ENCODE measurements around the gene ZFAND4. TPM values are rescaled to one million over a fixed set of nuclear protein-coding genes. Genes with fewer than 3 reads are reported as not detected.

Gene ZFAND4
- total RNA-seq, 1 experiment from 2014 or later = 17.2 TPM

- Histone ChIP-seq H3K4ac (ENCODE audit: low read depth, low read length) (no peak overlapping the region), H2BK12ac (ENCODE audit: insufficient read length, low read depth, low read length) (no peak overlapping the region), H4K20me1 (ENCODE audit: control insufficient read depth, insufficient read depth, insufficient read length) (no peaks in the 10 kb centered on the region), H3K9me3 (ENCODE audit: control insufficient read depth, low read depth, low read length) (no peaks in the 10 kb centered on the region), H2BK120ac (ENCODE audit: low read depth, low read length, poor library complexity, severe bottlenecking) (no peak overlapping the region), H2AFZ (ENCODE audit: low read length) (no peak overlapping the region), H4K5ac (ENCODE audit: insufficient read length, low read depth, low read length) (no peak overlapping the region), H3K18ac (ENCODE audit: insufficient read length, low read depth, low read length) (no peak overlapping the region), H4K8ac (replicated peaks; ENCODE audit: insufficient read length, low read depth, low read length) (no peak overlapping the region), H2BK20ac (ENCODE audit: low read depth, low read length, poor library complexity, severe bottlenecking) (no peak overlapping the region), H2BK5ac (ENCODE audit: insufficient read length, low read length) (no peak overlapping the region), H3K79me1 (ENCODE audit: insufficient read depth, low read depth, low read length, poor library complexity, severe bottlenecking) (no peaks in the 10 kb centered on the region), H2AK5ac (ENCODE audit: insufficient read length, low read length) (no peak overlapping the region), H3K9ac (ENCODE audit: extremely low read depth, insufficient read length, low read length) (no peak overlapping the region), H3K23ac (ENCODE audit: insufficient read length, low read depth, low read length) (no peak overlapping the region), H3K14ac (ENCODE audit: insufficient read depth, low read length) (no peak overlapping the region), H3K27ac (ENCODE audit: insufficient read length, low read depth, low read length) (no peak overlapping the region), H3K79me2 (ENCODE audit: insufficient read depth, low read length) (no peaks in the 10 kb centered on the region), H3K4me1 (ENCODE audit: insufficient read depth, low read length) (no peaks in the 10 kb centered on the region), H2BK15ac (ENCODE audit: low read depth, low read length) (no peak overlapping the region), H3K4me2 (ENCODE audit: insufficient read depth, insufficient read length, low read length) (no peak overlapping the region), H3K23me2 (ENCODE audit: insufficient read length, low read depth, low read length, poor library complexity, severe bottlenecking) (no peaks in the 10 kb centered on the region), H3K27me3 (ENCODE audit: insufficient read depth, low read length) (no peaks in the 10 kb centered on the region), H4K91ac (ENCODE audit: insufficient read length, low read depth, low read length) (no peak overlapping the region), H3T11ph (ENCODE audit: low read length) (no peak overlapping the region), H3K56ac (ENCODE audit: insufficient read length, low read depth, low read length) (no peak overlapping the region)
- peaks cover 0 to 12% (median 7%) of the 10 kb centered on the region in 3 experiments; a peak in 5 of 7 replicates for H3K36me3 Mint-ChIP-seq (ENCODE audit: insufficient read depth in 1 of 3, low read depth in 3 of 3)
- H3K9me3 Mint-ChIP-seq = no peaks in the 10 kb centered on the region; a peak in 1 of 5 replicates
- no peak overlapping the region for H3K4me3 Mint-ChIP-seq
- WGBS (ENCODE audit: extremely low coverage, insufficient read length, low lambda C conversion rate) = no CpG with 5 or more reads among the region's 1 CpG
- no peaks in the 10 kb centered on the region for H3K27me3 Mint-ChIP-seq (ENCODE audit: low read depth)
- no peak overlapping the region for H3K27ac Mint-ChIP-seq
- DNase-seq = no peak
- TF ChIP-seq, protein P1, sequence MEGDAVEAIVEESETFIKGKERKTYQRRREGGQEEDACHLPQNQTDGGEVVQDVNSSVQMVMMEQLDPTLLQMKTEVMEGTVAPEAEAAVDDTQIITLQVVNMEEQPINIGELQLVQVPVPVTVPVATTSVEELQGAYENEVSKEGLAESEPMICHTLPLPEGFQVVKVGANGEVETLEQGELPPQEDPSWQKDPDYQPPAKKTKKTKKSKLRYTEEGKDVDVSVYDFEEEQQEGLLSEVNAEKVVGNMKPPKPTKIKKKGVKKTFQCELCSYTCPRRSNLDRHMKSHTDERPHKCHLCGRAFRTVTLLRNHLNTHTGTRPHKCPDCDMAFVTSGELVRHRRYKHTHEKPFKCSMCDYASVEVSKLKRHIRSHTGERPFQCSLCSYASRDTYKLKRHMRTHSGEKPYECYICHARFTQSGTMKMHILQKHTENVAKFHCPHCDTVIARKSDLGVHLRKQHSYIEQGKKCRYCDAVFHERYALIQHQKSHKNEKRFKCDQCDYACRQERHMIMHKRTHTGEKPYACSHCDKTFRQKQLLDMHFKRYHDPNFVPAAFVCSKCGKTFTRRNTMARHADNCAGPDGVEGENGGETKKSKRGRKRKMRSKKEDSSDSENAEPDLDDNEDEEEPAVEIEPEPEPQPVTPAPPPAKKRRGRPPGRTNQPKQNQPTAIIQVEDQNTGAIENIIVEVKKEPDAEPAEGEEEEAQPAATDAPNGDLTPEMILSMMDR (conservative IDR thresholded peaks at IDR 0.05) = no peak
- H3K4me1 Mint-ChIP-seq = peaks cover 5 to 7% of the 10 kb centered on the region in 2 experiments; a peak in 3 of 4 replicates
Measured at GRCh38 chr10:45607276-45607675, 65.3 kb downstream of the ZFAND4 start.

All from H9 (cell line).